H1 (cell line): ENCODE measurements around the gene B3GALT4. TPM values are rescaled to one million over a fixed set of nuclear protein-coding genes. Genes with fewer than 3 reads are reported as not detected.

Experiments
- CTCF ChIA-PET: fragments of 300-600 bp; sonication (Branson Sonifier 250); formaldehyde crosslinking; loops from one replicate; lab custom pipeline; 2021; ENCODE audit not compliant: partially characterized antibody; lab: Charles Lee
- POLR2A ChIA-PET: fragments of 300-600 bp; sonication (Branson Sonifier 250); formaldehyde crosslinking; loops from one replicate; lab custom pipeline; 2021; ENCODE audit warnings: inconsistent platforms; ENCODE audit not compliant: partially characterized antibody; lab: Charles Lee
- DNase-seq, 2 experiments: peaks; one replicate each; pipeline versions ENCODE4 v3.0.0 to v3.0.0-alpha.2; 2010 to 2022; ENCODE audit warnings: low spot score in 2 of 2, low read depth in 1 of 2, mixed read lengths in 1 of 2
- FAIRE-seq: peaks from 2 replicates; lab custom pipeline; 2011; peaks lifted over from hg19 to GRCh38; lab: Jason Lieb, UNC
- H2AFZ ChIP-seq: 2 replicates; pipeline ENCODE4 v1.8.1; 2012; ENCODE audit warnings: low read length, inconsistent platforms
- H2AK5ac ChIP-seq: 2 replicates; pipeline ENCODE4 v1.6.1; 2013; ENCODE audit warnings: low read depth, low read length
- H2BK120ac ChIP-seq: replicated peaks from 2 replicates; pipeline ENCODE3; 2013; ENCODE audit warnings: low read depth, low read length, inconsistent platforms
- H2BK12ac ChIP-seq: 2 replicates; pipeline ENCODE4 v1.6.1; 2013; ENCODE audit warnings: low read depth, low read length
- H2BK15ac ChIP-seq: 2 replicates; pipeline ENCODE4 v1.6.1; 2013; ENCODE audit warnings: low read length
- H2BK20ac ChIP-seq: 2 replicates; pipeline ENCODE4 v1.6.1; 2013; ENCODE audit warnings: low read length
- H2BK5ac ChIP-seq: 2 replicates; pipeline ENCODE4 v1.6.1; 2013; ENCODE audit warnings: low read depth, low read length
- H3K14ac ChIP-seq: 2 replicates; pipeline ENCODE4 v1.6.1; 2013; ENCODE audit warnings: inconsistent platforms; ENCODE audit not compliant: insufficient read length
- H3K18ac ChIP-seq: 2 replicates; pipeline ENCODE4 v1.6.1; 2013; ENCODE audit warnings: low read length; ENCODE audit errors: extremely low read depth
- H3K23ac ChIP-seq: 2 replicates; pipeline ENCODE4 v1.6.1; 2013; ENCODE audit warnings: inconsistent platforms; ENCODE audit not compliant: insufficient read length
- H3K23me2 ChIP-seq: 2 replicates; pipeline ENCODE4 v1.6.1; 2013; ENCODE audit warnings: low read depth, low read length
- H3K27ac ChIP-seq: 2 replicates; pipeline ENCODE4 v1.6.1; 2011; ENCODE audit warnings: low read depth, low read length, inconsistent platforms
- H3K27me3 ChIP-seq, 4 experiments: replicated peaks in 1 of 4; 1 replicate in 1 of 4; 2 replicates in 3 of 4; pipeline versions ENCODE4 v1.6.1 to v1.8.1; 2011 to 2013; ENCODE audit warnings: low read length in 3 of 4, mild to moderate bottlenecking in 3 of 4, inconsistent platforms in 2 of 4, mixed read lengths in 2 of 4, moderate library complexity in 1 of 4; ENCODE audit not compliant: control insufficient read depth in 3 of 4, insufficient read depth in 3 of 4; ENCODE audit errors: extremely low read depth in 1 of 4
- H3K36me3 ChIP-seq, 4 experiments: 2 replicates each; pipeline versions ENCODE4 v1.6.1 to v1.8.1; 2011 to 2013; ENCODE audit warnings: mild to moderate bottlenecking in 4 of 4, low read length in 3 of 4, moderate library complexity in 2 of 4, control low read depth in 1 of 4, inconsistent platforms in 1 of 4; ENCODE audit not compliant: insufficient read depth in 4 of 4, control insufficient read depth in 2 of 4
- H3K4ac ChIP-seq: replicated peaks from 2 replicates; pipeline ENCODE3; 2013; ENCODE audit warnings: low read length, low read depth, mixed read lengths, inconsistent platforms; ENCODE audit not compliant: insufficient read length
- H3K4me1 ChIP-seq, 4 experiments: replicated peaks in 1 of 4; 1 replicate in 1 of 4; 2 replicates in 3 of 4; pipeline versions ENCODE4 v1.6.1 to v1.8.1; 2011 to 2013; ENCODE audit warnings: low read length in 3 of 4, inconsistent platforms in 2 of 4, mixed read lengths in 1 of 4; ENCODE audit not compliant: insufficient read depth in 4 of 4, control insufficient read depth in 3 of 4
- H3K4me2 ChIP-seq, 2 experiments: 2 replicates each; pipeline versions ENCODE4 v1.6.1 to v1.8.1; 2011 to 2013; ENCODE audit warnings: low read depth in 2 of 2, low read length in 2 of 2, control low read depth in 1 of 2, inconsistent platforms in 1 of 2, mild to moderate bottlenecking in 1 of 2; ENCODE audit not compliant: insufficient read depth in 1 of 2
- H3K4me3 ChIP-seq, 4 experiments: fragments of 200-600, 300-600 bp in 1 of 4; sonication (generic), shearing (Covaris generic), sonication (Bioruptor Twin) in 1 of 4; 2 replicates each; pipeline versions ENCODE4 v1.5.1 to v1.8.1; 2011 to 2016; ENCODE audit warnings: low read length in 4 of 4, low read depth in 3 of 4, control low read depth in 2 of 4, inconsistent platforms in 2 of 4, mild to moderate bottlenecking in 2 of 4, mixed read lengths in 1 of 4, moderate library complexity in 1 of 4; ENCODE audit not compliant: insufficient read depth in 2 of 4; ENCODE audit errors: extremely low read depth in 1 of 4
- H3K56ac ChIP-seq: replicated peaks from 2 replicates; pipeline ENCODE3; 2013; ENCODE audit warnings: low read depth, mild to moderate bottlenecking, mixed read lengths, low read length, inconsistent platforms; ENCODE audit not compliant: insufficient read length
- H3K79me1 ChIP-seq: 2 replicates; pipeline ENCODE4 v1.6.1; 2013; ENCODE audit warnings: low read depth, low read length, control low read depth
- H3K79me2 ChIP-seq, 2 experiments: 2 replicates each; pipeline versions ENCODE4 v1.6.1 to v1.8.1; 2012 to 2013; ENCODE audit warnings: low read length in 2 of 2, mild to moderate bottlenecking in 2 of 2, inconsistent platforms in 1 of 2; ENCODE audit not compliant: insufficient read depth in 2 of 2, control insufficient read depth in 1 of 2
- H3K9ac ChIP-seq, 4 experiments: replicated peaks in 1 of 4; 1 replicate in 1 of 4; 2 replicates in 3 of 4; pipeline versions ENCODE4 v1.6.1 to v1.8.1; 2011 to 2013; ENCODE audit warnings: low read depth in 3 of 4, low read length in 3 of 4, control low read depth in 2 of 4, mild to moderate bottlenecking in 2 of 4, moderate library complexity in 2 of 4, inconsistent platforms in 1 of 4; ENCODE audit errors: extremely low read depth in 1 of 4
- H3K9me3 ChIP-seq, 2 experiments: 2 replicates each; pipeline versions ENCODE4 v1.6.1 to v1.8.1; 2012 to 2013; ENCODE audit warnings: mild to moderate bottlenecking in 2 of 2, moderate library complexity in 2 of 2, control low read depth in 1 of 2, inconsistent platforms in 1 of 2, low read depth in 1 of 2, low read length in 1 of 2, mixed read lengths in 1 of 2; ENCODE audit not compliant: insufficient read depth in 2 of 2
- H4K20me1 ChIP-seq, 2 experiments: replicated peaks in 1 of 2; 2 replicates each; pipeline versions ENCODE3 to v1.8.1; 2011 to 2013; ENCODE audit warnings: inconsistent platforms in 2 of 2, low read length in 2 of 2, mild to moderate bottlenecking in 1 of 2; ENCODE audit not compliant: insufficient read depth in 2 of 2, control insufficient read depth in 1 of 2
- H4K5ac ChIP-seq: 2 replicates; pipeline ENCODE4 v1.6.1; 2013; ENCODE audit warnings: low read length, low read depth, mixed read lengths, inconsistent platforms; ENCODE audit not compliant: insufficient read length
- H4K8ac ChIP-seq: 2 replicates; pipeline ENCODE4 v1.8.0; 2013; ENCODE audit warnings: mild to moderate bottlenecking, moderate library complexity, low read length, inconsistent platforms; ENCODE audit not compliant: insufficient read depth; ENCODE audit errors: extremely low read depth
- H4K91ac ChIP-seq: replicated peaks from 2 replicates; pipeline ENCODE3; 2013; ENCODE audit warnings: low read length, mixed read lengths, inconsistent platforms; ENCODE audit not compliant: insufficient read length
- CHD1 ChIP-seq: IDR thresholded peaks from 2 replicates; pipeline ENCODE4 v1.6.1; 2012; ENCODE audit warnings: low read depth, low read length, improper control_type of control experiment
- CHD2 ChIP-seq: IDR thresholded peaks from 2 replicates; pipeline ENCODE4 v1.6.1; 2012; ENCODE audit warnings: low read length, improper control_type of control experiment
- CTBP2 ChIP-seq: IDR thresholded peaks from 2 replicates; pipeline ENCODE4 v1.7.0; 2011; ENCODE audit warnings: borderline replicate concordance, mild to moderate bottlenecking, moderate library complexity, mixed read lengths, low read length; ENCODE audit not compliant: insufficient read depth, insufficient read length
- GTF2F1 ChIP-seq: IDR thresholded peaks from 2 replicates; pipeline ENCODE4 v1.6.1; 2012; ENCODE audit warnings: low read depth, low read length, improper control_type of control experiment, borderline replicate concordance
- HDAC2 ChIP-seq, 2 experiments: fragments of 300-600 bp in 1 of 2; sonication (generic) in 1 of 2; IDR thresholded peaks; 2 replicates each; pipeline ENCODE4 v1.6.1; 2011 to 2012; ENCODE audit warnings: low read depth in 2 of 2, low read length in 2 of 2, mild to moderate bottlenecking in 2 of 2, moderate library complexity in 2 of 2, borderline replicate concordance in 1 of 2, inconsistent platforms in 1 of 2
- SIRT6 ChIP-seq: IDR thresholded peaks from one replicate; pipeline ENCODE4 v1.7.1; 2012; ENCODE audit warnings: low read length, inconsistent platforms
- ZNF274 ChIP-seq: IDR thresholded peaks from 2 replicates; pipeline ENCODE4 v1.7.0; 2012; ENCODE audit warnings: low read length, borderline replicate concordance; ENCODE audit errors: extremely low read depth
- WGBS, 2 experiments: shearing (Covaris generic) in 1 of 2; methylation state at CpG; one replicate each; pipeline versions ENCODE4 v1.1.6 to v1.1.7; 2013 to 2015; ENCODE audit warnings: low lambda C conversion rate in 2 of 2, mixed read lengths in 2 of 2, inconsistent platforms in 1 of 2, low coverage in 1 of 2, missing lambda C conversion rate in 1 of 2; ENCODE audit not compliant: insufficient replicate concordance in 2 of 2, insufficient coverage in 1 of 2, insufficient read length in 1 of 2; ENCODE audit errors: extremely low coverage in 1 of 2, missing lambda C conversion rate in 1 of 2; 5-methylcytosine and 5-hydroxymethylcytosine counted together
- polyA plus RNA-seq, 7 experiments: library from polyadenylated mRNA; depleted of rRNA in 3 of 7; stranded (reverse) in 5 of 7; unstranded in 2 of 7; fragments of >200 nt in 5 of 7; fragments of 200-250 nt in 2 of 7; gene quantifications; 1 replicate in 5 of 7; 2 replicates in 1 of 7; 4 replicates in 1 of 7; pipeline versions ENCODE4 v1.2.1 to v1.2.3, GENCODE V29; 2011 to 2013; ENCODE audit warnings: missing spikeins in 2 of 7, mixed read lengths in 2 of 7
- total RNA-seq: library from RNA; stranded (reverse); fragmentation: NEBNext Ultra II Directional; extraction: Animal tissue kit (Norgen Biotek cat#: 25700); gene quantifications from 2 replicates; pipeline ENCODE4 v1.2.1, GENCODE V29; 2021

Gene B3GALT4
- total and polyA plus RNA-seq, 2 of the 8 experiments (the other 6 are each of a cell fraction or from before 2014, with no cell fraction given): 2.2 to 3.0 TPM

DNA sequence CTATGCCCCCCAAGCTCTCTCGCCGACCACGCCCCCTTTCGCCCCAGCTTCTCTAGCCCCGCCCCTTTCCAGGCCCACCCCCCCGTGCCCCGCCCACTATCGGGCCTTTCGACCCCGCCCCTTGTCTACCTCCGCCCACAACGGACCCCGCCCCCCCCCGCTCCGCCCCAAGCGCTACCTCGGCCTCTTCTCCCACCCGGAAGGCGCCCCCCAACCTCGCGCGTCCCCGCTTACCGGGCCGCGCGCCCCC is 40.4 kb downstream of the B3GALT4 start:
- H3K56ac ChIP-seq: no peak overlapping the region
- peaks cover 0 to 31% of the 10 kb centered on the region in 2 experiments; a peak in 3 of 4 replicates for H3K79me2 ChIP-seq
- no peak overlapping the region for H2BK120ac ChIP-seq
- no peak for TF ChIP-seq CHD2
- TF ChIP-seq CHD1: no peak
- no peak for TF ChIP-seq HDAC2 (IDR thresholded peaks at IDR 0.05; ENCODE audit: borderline replicate concordance in 1 of 2, low read depth in 2 of 2, low read length in 2 of 2)
- TF ChIP-seq SIRT6: no peak
- no peak for TF ChIP-seq GTF2F1
- no peak for TF ChIP-seq CTBP2
- no peak for TF ChIP-seq ZNF274
- no peak overlapping the region for H3K23ac ChIP-seq
- no peak overlapping the region for H2BK20ac ChIP-seq
- CTCF ChIA-PET: interaction anchor here (0.7 to 2.7 kb wide), 7 partner anchors 11 to 108 kb away, joined by 3 to 8 read pairs (median 3); partner anchors contain the start of genes CUTA and RGL2
- peaks cover 10 to 31% (median 21%) of the 10 kb centered on the region in 4 experiments; a peak in 7 of 8 replicates for H3K36me3 ChIP-seq
- H3K27me3 ChIP-seq: no peaks in the 10 kb centered on the region
- H3K9ac ChIP-seq: no peak overlapping the region
- peak overlapping the region; percentile 49 to 82 (median 64) for H3K4me3 ChIP-seq
- no peak overlapping the region for H2BK12ac ChIP-seq
- H3K4me1 ChIP-seq: peaks cover 0 to 35% (median 22%) of the 10 kb centered on the region in 4 experiments; a peak in 6 of 7 replicates
- peaks cover 7% of the 10 kb centered on the region; the same call in 1 of the 2 replicates for H3K79me1 ChIP-seq
- H2AFZ ChIP-seq: no peak overlapping the region
- peak in 1 of 2 experiments; percentile 83 for DNase-seq
- H4K91ac ChIP-seq: no peak overlapping the region
- no peaks in the 10 kb centered on the region; a peak in 1 of 4 replicates for H3K9me3 ChIP-seq
- H2BK5ac ChIP-seq: no peak overlapping the region; the same call in 1 of the 2 replicates
- no peak overlapping the region for H4K8ac ChIP-seq
- no peak overlapping the region for H2AK5ac ChIP-seq
- no peak for FAIRE-seq
- POLR2A ChIA-PET: interaction anchor here (0.6 to 3.5 kb wide), 16 partner anchors 9 to 345 kb away, joined by 3 to 25 read pairs (median 4); partner anchors contain the start of genes B3GALT4, RGL2, RPS18 and VPS52
- no CpG with 5 or more reads among the region's 27 CpGs for WGBS, 2 experiments
- H3K23me2 ChIP-seq: peaks cover 32% of the 10 kb centered on the region
- H2BK15ac ChIP-seq: no peak overlapping the region
- no peak overlapping the region for H3K4ac ChIP-seq
- no peak overlapping the region for H3K14ac ChIP-seq
- H4K20me1 ChIP-seq: peaks cover 2 to 5% of the 10 kb centered on the region in 2 experiments
- no peak overlapping the region for H3K27ac ChIP-seq
- peak overlapping the region; percentile 65 to 66 for H3K4me2 ChIP-seq
- H4K5ac ChIP-seq: no peak overlapping the region
- H3K18ac ChIP-seq: no peak overlapping the region
